ENCODE results near the gene WDR19. TPM values are rescaled to one million over a fixed set of nuclear protein-coding genes. Genes with fewer than 3 reads are reported as not detected.

The WDR19 gene
- total and polyA plus RNA-seq, 2 of the 4 experiments (the other 2 are of a cell fraction) = 16.0 to 22.6 TPM

DNA sequence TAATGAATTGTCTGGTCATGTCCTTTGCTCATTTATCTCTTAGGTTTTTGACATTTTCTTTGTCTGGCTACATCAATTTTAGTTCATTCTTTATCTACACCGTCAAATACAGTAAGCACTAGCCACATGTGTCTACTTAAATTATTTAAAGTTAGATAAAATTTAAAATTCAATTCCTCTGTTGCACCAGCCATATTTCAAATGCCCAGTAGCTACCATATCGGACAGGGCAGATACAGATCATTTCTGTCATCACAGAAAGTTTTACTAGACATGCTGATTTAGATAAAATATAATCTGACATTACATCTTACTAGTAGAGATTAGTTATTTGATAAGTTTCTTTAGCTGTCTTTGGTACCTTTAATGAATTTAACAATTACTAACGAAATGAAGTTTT, 61.1 kb downstream of the WDR19 start:
- dilution Hi-C loops (cut with HindIII; ENCODE audit: low sequenced_read_pairs, unreplicated experiment) = no loop called here
- Histone ChIP-seq H3K9me3 (ENCODE audit: control insufficient read depth, insufficient read depth, low read length) (no peaks in the 10 kb centered on the region), H2AK9ac (replicated peaks; ENCODE audit: low read depth, low read length, poor library complexity) (no peak overlapping the region), H3K14ac (replicated peaks; ENCODE audit: low read depth, low read length) (no peak overlapping the region), H3K4me1 (ENCODE audit: control insufficient read depth, insufficient read depth, low read length) (no peaks in the 10 kb centered on the region), H3K4me2 (ENCODE audit: low read depth, low read length) (no peak overlapping the region), H2BK5ac (ENCODE audit: low read depth, low read length, poor library complexity, severe bottlenecking) (no peak overlapping the region), H2BK20ac (ENCODE audit: low read depth, low read length) (no peak overlapping the region), H4K20me1 (ENCODE audit: insufficient read depth, low read length) (no peaks in the 10 kb centered on the region), H2BK15ac (ENCODE audit: low read depth, low read length) (no peak overlapping the region), H3K36me3 (ENCODE audit: control insufficient read depth, insufficient read depth, low read length) (peaks cover 8% of the 10 kb centered on the region; the same call in 1 of the 2 replicates), H3K9ac (ENCODE audit: low read depth, low read length) (no peak overlapping the region), H2AFZ (replicated peaks; ENCODE audit: low read length, poor library complexity) (no peak overlapping the region), H3K9me1 (ENCODE audit: insufficient read depth, low read length) (no peaks in the 10 kb centered on the region), H3K18ac (ENCODE audit: low read depth, low read length) (no peak overlapping the region), H3K4me3 (ENCODE audit: insufficient read depth, low read depth, low read length) (no peak overlapping the region), H3K27ac (ENCODE audit: insufficient read depth, low read length) (no peak overlapping the region), H3K4ac (ENCODE audit: low read depth, low read length) (no peak overlapping the region), H3K27me3 (ENCODE audit: control insufficient read depth, insufficient read depth, low read length) (no peaks in the 10 kb centered on the region), H3K56ac (ENCODE audit: extremely low read depth, insufficient read depth, low read length) (no peak overlapping the region), H4K5ac (ENCODE audit: low read depth, low read length) (no peak overlapping the region), H3K23ac (ENCODE audit: low read depth, low read length) (no peak overlapping the region), H4K91ac (ENCODE audit: insufficient read depth, low read depth, low read length) (no peak overlapping the region), H2AK5ac (ENCODE audit: low read depth, low read length) (no peak overlapping the region), H2BK120ac (ENCODE audit: low read depth, low read length) (no peak overlapping the region), H3K79me1 (ENCODE audit: low read depth in 1 of 2, low read length in 2 of 2) (no peaks in the 10 kb centered on the region), H4K8ac (ENCODE audit: low read depth in 2 of 2, low read length in 2 of 2) (no peak overlapping the region)
- in situ Hi-C loops (cut with MboI; ENCODE audit: low sequenced_read_pairs) = no loop called here
- no peak for ATAC-seq (ENCODE audit: low read depth)
- DNase-seq = no peak
- ChIA-PET POLR2A (ENCODE audit: unreplicated experiment) (no interaction called here), CTCF (no interaction called here)
- TF ChIP-seq CEBPB (IDR thresholded peaks at IDR 0.05; ENCODE audit: low read depth, low read length) (no peak), USF2 (IDR thresholded peaks at IDR 0.05; ENCODE audit: low read depth, low read length) (no peak), MAFK (IDR thresholded peaks at IDR 0.05; ENCODE audit: low read depth, low read length) (no peak), MAZ (IDR thresholded peaks at IDR 0.05; ENCODE audit: borderline replicate concordance, low read depth, low read length) (no peak), FOS (IDR thresholded peaks at IDR 0.05; ENCODE audit: low read depth, low read length) (no peak), NFE2L2 (IDR thresholded peaks at IDR 0.05; ENCODE audit: low read depth, low read length) (no peak), CHD1 (IDR thresholded peaks at IDR 0.05; ENCODE audit: low read depth, low read length) (no peak), RAD21 (IDR thresholded peaks at IDR 0.05; ENCODE audit: low read length) (no peak), RFX5 (IDR thresholded peaks at IDR 0.05; ENCODE audit: low read depth, low read length) (no peak), ELK1 (IDR thresholded peaks at IDR 0.05; ENCODE audit: borderline replicate concordance, low read depth, low read length) (no peak), MXI1 (IDR thresholded peaks at IDR 0.05; ENCODE audit: borderline replicate concordance, low read depth, low read length) (no peak), RCOR1 (IDR thresholded peaks at IDR 0.05; ENCODE audit: insufficient replicate concordance, low read length) (no peak), POLR2A (IDR thresholded peaks at IDR 0.05; ENCODE audit: low read depth, low read length) (no peak)
- intact Hi-C loops (cut with micrococcal nuclease) = no loop called here
- BruUV-seq (replicated peaks) = no TSS peak
- no CpG with 5 or more reads among the region's 3 CpGs for WGBS, 2 experiments (ENCODE audit: extremely low coverage in 2 of 2, insufficient read length in 1 of 2)

All from IMR-90 (cell line).